Osteocyte (in vitro differentiated cells): ENCODE measurements around the gene SPINT2. TPM values are rescaled to one million over a fixed set of nuclear protein-coding genes. Genes with fewer than 3 reads are reported as not detected.

ENCODE experiments used
- DNase-seq: peaks from one replicate; pipeline ENCODE4 v3.0.0; 2021; ENCODE audit warnings: mixed read lengths; ENCODE audit not compliant: unreplicated experiment; ENCODE audit errors: extremely low spot score
- H3K27ac Mint-ChIP-seq: one replicate; pipeline ENCODE4 v1.8.0; 2021; ENCODE audit warnings: mild to moderate bottlenecking, mixed read lengths; ENCODE audit not compliant: unreplicated experiment
- H3K27me3 Mint-ChIP-seq: one replicate; pipeline ENCODE4 v1.8.0; 2021; ENCODE audit warnings: mixed read lengths; ENCODE audit not compliant: unreplicated experiment
- H3K36me3 Mint-ChIP-seq: one replicate; pipeline ENCODE4 v1.8.0; 2021; ENCODE audit warnings: mixed read lengths; ENCODE audit not compliant: unreplicated experiment
- H3K4me1 Mint-ChIP-seq: one replicate; pipeline ENCODE4 v1.8.0; 2021; ENCODE audit warnings: mixed read lengths; ENCODE audit not compliant: unreplicated experiment
- H3K4me3 Mint-ChIP-seq: one replicate; pipeline ENCODE4 v1.8.0; 2021; ENCODE audit warnings: mild to moderate bottlenecking, moderate library complexity, mixed read lengths; ENCODE audit not compliant: unreplicated experiment
- H3K9me3 Mint-ChIP-seq: one replicate; pipeline ENCODE4 v1.8.0; 2021; ENCODE audit warnings: mixed read lengths; ENCODE audit not compliant: unreplicated experiment
- CTCF ChIP-seq: fragments of 200-600 bp; sonication (generic); IDR thresholded peaks from 2 replicates; pipeline ENCODE4 v1.5.0; 2021; ENCODE audit warnings: antibody characterized with exemption, mild to moderate bottlenecking, moderate library complexity
- total RNA-seq: library from RNA; stranded (reverse); gene quantifications from 2 replicates; pipeline ENCODE4 v1.2.1, GENCODE V29; 2021

SPINT2 gene
- total RNA-seq, 1 donor from 2014 or later, result 30.4 TPM

- no peaks in the 10 kb centered on the region for H3K9me3 Mint-ChIP-seq
- peaks cover 26% of the 10 kb centered on the region for H3K4me1 Mint-ChIP-seq
- H3K27ac Mint-ChIP-seq, result peak overlapping the region; percentile 74
- H3K4me3 Mint-ChIP-seq, result no peak overlapping the region
- DNase-seq, result no peak
- no peaks in the 10 kb centered on the region for H3K27me3 Mint-ChIP-seq
- TF ChIP-seq CTCF, result no peak
- no peaks in the 10 kb centered on the region for H3K36me3 Mint-ChIP-seq
Observed at GRCh38 chr19:38245826-38246498, 18.4 kb upstream of the SPINT2 start.

- Mint-ChIP-seq H3K27ac (no peak overlapping the region), H3K4me1 (peaks cover 37% of the 10 kb centered on the region), H3K9me3 (no peaks in the 10 kb centered on the region), H3K36me3 (no peaks in the 10 kb centered on the region), H3K27me3 (no peaks in the 10 kb centered on the region), H3K4me3 (no peak overlapping the region)
- no peak for DNase-seq
- no peak for TF ChIP-seq CTCF
Observed at GRCh38 chr19:38247126-38247525, 17.2 kb upstream of the SPINT2 start.

- no peak overlapping the region for H3K4me3 Mint-ChIP-seq
- no peak for DNase-seq
- peaks cover 44% of the 10 kb centered on the region for H3K4me1 Mint-ChIP-seq
- no peak for TF ChIP-seq CTCF
- H3K27me3 Mint-ChIP-seq, result no peaks in the 10 kb centered on the region
- no peaks in the 10 kb centered on the region for H3K36me3 Mint-ChIP-seq
- H3K27ac Mint-ChIP-seq, result peak overlapping the region; percentile 18
- no peaks in the 10 kb centered on the region for H3K9me3 Mint-ChIP-seq
Observed at GRCh38 chr19:38247734-38248268, 16.6 kb upstream of the SPINT2 start.

- no peak overlapping the region for H3K4me3 Mint-ChIP-seq
- peak overlapping the region; percentile 18 for H3K27ac Mint-ChIP-seq
- TF ChIP-seq CTCF, result no peak
- H3K36me3 Mint-ChIP-seq, result no peaks in the 10 kb centered on the region
- no peak for DNase-seq
- H3K27me3 Mint-ChIP-seq, result no peaks in the 10 kb centered on the region
- H3K9me3 Mint-ChIP-seq, result no peaks in the 10 kb centered on the region
- peaks cover 49% of the 10 kb centered on the region for H3K4me1 Mint-ChIP-seq
Observed at GRCh38 chr19:38248421-38248820, 16.0 kb upstream of the SPINT2 start.

- Mint-ChIP-seq H3K9me3 (no peaks in the 10 kb centered on the region), H3K27ac (peak overlapping the region; percentile 85), H3K36me3 (no peaks in the 10 kb centered on the region), H3K4me3 (no peak overlapping the region), H3K4me1 (peaks cover 53% of the 10 kb centered on the region), H3K27me3 (no peaks in the 10 kb centered on the region)
- no peak for DNase-seq
- TF ChIP-seq CTCF, result no peak
Observed at GRCh38 chr19:38250428-38250820, 13.9 kb upstream of the SPINT2 start.
